DND-41 (cell line): ENCODE data around the gene RPS3A.

Experiments
- ATAC-seq: fragments of 200-7000 bp; cut with Tn5 transposase; 3 replicates; pipeline ENCODE4 v1.9.1; 2021; ENCODE audit warnings: low read depth; ENCODE audit not compliant: insufficient read depth
- DNase-seq: peaks from one replicate; pipeline ENCODE4 v3.0.0-alpha.2; 2020
- H2AFZ ChIP-seq: 2 replicates; pipeline ENCODE4 v1.6.0; 2012; ENCODE audit warnings: low read depth, low read length
- H3K27ac ChIP-seq: 2 replicates; pipeline ENCODE4 v1.5.1; 2012; ENCODE audit warnings: low read length, inconsistent platforms
- H3K27me3 ChIP-seq: fragments of 200-600 bp; sonication (generic); 2 replicates; pipeline ENCODE4 v1.6.0; 2012; ENCODE audit warnings: low read length, mild to moderate bottlenecking, inconsistent platforms; ENCODE audit not compliant: insufficient read depth, poor library complexity
- H3K36me3 ChIP-seq: 2 replicates; pipeline ENCODE4 v1.5.1; 2012; ENCODE audit warnings: low read length, inconsistent platforms; ENCODE audit not compliant: insufficient read depth
- H3K4me1 ChIP-seq: 2 replicates; pipeline ENCODE4 v1.5.1; 2012; ENCODE audit warnings: mild to moderate bottlenecking, low read length; ENCODE audit not compliant: insufficient read depth
- H3K4me2 ChIP-seq: 2 replicates; pipeline ENCODE4 v1.6.0; 2012; ENCODE audit warnings: mild to moderate bottlenecking, moderate library complexity, low read length, inconsistent platforms; ENCODE audit not compliant: insufficient read depth
- H3K4me3 ChIP-seq, 2 experiments: fragments of 200-600 bp in 1 of 2; shearing (Covaris generic) in 1 of 2; 2 replicates each; pipeline ENCODE4 v1.5.1; 2012 to 2016; ENCODE audit warnings: inconsistent platforms in 2 of 2, low read length in 2 of 2, mild to moderate bottlenecking in 2 of 2, low read depth in 1 of 2, moderate library complexity in 1 of 2
- H3K79me2 ChIP-seq: 2 replicates; pipeline ENCODE4 v1.6.0; 2012; ENCODE audit warnings: low read length, inconsistent platforms; ENCODE audit not compliant: insufficient read depth
- H3K9ac ChIP-seq: 2 replicates; pipeline ENCODE4 v1.6.0; 2012; ENCODE audit warnings: low read depth, mild to moderate bottlenecking, inconsistent platforms, low read length, moderate library complexity
- H3K9me3 ChIP-seq: 2 replicates; pipeline ENCODE4 v1.5.1; 2012; ENCODE audit warnings: low read length, moderate library complexity, mild to moderate bottlenecking, inconsistent platforms; ENCODE audit not compliant: insufficient read depth, severe bottlenecking
- H4K20me1 ChIP-seq: 2 replicates; pipeline ENCODE4 v1.6.0; 2012; ENCODE audit warnings: low read length; ENCODE audit not compliant: insufficient read depth
- CTCF ChIP-seq: IDR thresholded peaks from 2 replicates; pipeline ENCODE4 v1.5.1; 2012; ENCODE audit warnings: borderline replicate concordance, low read length, moderate library complexity, mild to moderate bottlenecking; ENCODE audit not compliant: poor library complexity, severe bottlenecking; ENCODE audit errors: extremely low read depth
- EZH2 ChIP-seq: IDR thresholded peaks from 3 replicates; pipeline ENCODE4 v1.6.1; 2012; ENCODE audit warnings: borderline replicate concordance, low read depth, mild to moderate bottlenecking, moderate library complexity, low read length, inconsistent platforms; ENCODE audit not compliant: severe bottlenecking

RPS3A gene

GRCh38 chr4:151150821-151151580 is 51.6 kb downstream of the RPS3A start:
- H3K4me3 ChIP-seq: no peak overlapping the region
- no peak for TF ChIP-seq EZH2
- TF ChIP-seq CTCF: no peak
- no peak overlapping the region for H2AFZ ChIP-seq
- DNase-seq (no peak), ATAC-seq (no peak)
- no peak overlapping the region for H3K4me2 ChIP-seq
- no peaks in the 10 kb centered on the region for H3K36me3 ChIP-seq
- H3K27ac ChIP-seq: no peak overlapping the region
- H4K20me1 ChIP-seq: no peaks in the 10 kb centered on the region
- H3K4me1 ChIP-seq: no peaks in the 10 kb centered on the region
- no peaks in the 10 kb centered on the region for H3K27me3 ChIP-seq
- H3K9me3 ChIP-seq: no peaks in the 10 kb centered on the region
- H3K9ac ChIP-seq: no peak overlapping the region
- no peaks in the 10 kb centered on the region for H3K79me2 ChIP-seq

- Histone ChIP-seq H3K9me3 (no peaks in the 10 kb centered on the region), H3K4me2 (no peak overlapping the region), H3K9ac (no peak overlapping the region), H3K27ac (no peak overlapping the region), H3K27me3 (no peaks in the 10 kb centered on the region), H3K4me1 (no peaks in the 10 kb centered on the region), H4K20me1 (no peaks in the 10 kb centered on the region), H2AFZ (no peak overlapping the region), H3K4me3 (no peak overlapping the region), H3K36me3 (no peaks in the 10 kb centered on the region), H3K79me2 (no peaks in the 10 kb centered on the region)
- ATAC-seq (peak; percentile 27; the same call in 1 of the 3 replicates), DNase-seq (no peak)
- TF ChIP-seq CTCF: no peak
- TF ChIP-seq EZH2: no peak
Measured at GRCh38 chr4:151152028-151152427, 52.6 kb downstream of the RPS3A start.

GRCh38 chr4:151153585-151153984 is 54.2 kb downstream of the RPS3A start:
- H4K20me1 ChIP-seq: no peaks in the 10 kb centered on the region
- no peak for TF ChIP-seq CTCF
- TF ChIP-seq EZH2: no peak
- H3K27me3 ChIP-seq: no peaks in the 10 kb centered on the region
- no peaks in the 10 kb centered on the region for H3K9me3 ChIP-seq
- H2AFZ ChIP-seq: no peak overlapping the region
- DNase-seq (no peak), ATAC-seq (no peak)
- no peak overlapping the region for H3K27ac ChIP-seq
- H3K4me1 ChIP-seq: no peaks in the 10 kb centered on the region
- H3K9ac ChIP-seq: no peak overlapping the region
- H3K36me3 ChIP-seq: no peaks in the 10 kb centered on the region
- H3K79me2 ChIP-seq: no peaks in the 10 kb centered on the region
- H3K4me2 ChIP-seq: no peak overlapping the region
- H3K4me3 ChIP-seq: no peak overlapping the region
